RWPE1 (cell line): ENCODE results near the gene NRXN3.

Experiments used
- CTCF ChIA-PET: fragments of 350-600 bp; sonication (Branson Sonifier 250); formaldehyde crosslinking; extraction: SDS; loops from one replicate; lab custom pipeline; 2021; lab: Yijun Ruan, JAX
- POLR2A ChIA-PET: fragments of 400-600 bp; formaldehyde crosslinking; extraction: SDS; loops from one replicate; lab custom pipeline; 2020; ENCODE audit warnings: antibody characterized with exemption; ENCODE audit not compliant: low non-redundant PET; lab: Yijun Ruan, JAX
- DNase-seq: peaks from one replicate; pipeline ENCODE4 v3.0.0; 2012; ENCODE audit warnings: low spot score
- H3K27ac ChIP-seq: fragments of 450-650 bp; 2 replicates; pipeline ENCODE4 v1.5.1; 2017
- TF ChIP-seq, protein P1 (sequence below): fragments of 450-650 bp; conservative IDR thresholded peaks from 2 replicates; pipeline ENCODE4 v1.5.1; 2017; ENCODE audit warnings: low read depth, mild to moderate bottlenecking

The NRXN3 gene

GRCh38 chr14:79254069-79254775 is 1084.0 kb downstream of the NRXN3 start:
- CTCF ChIA-PET, result no interaction called here
- TF ChIP-seq, protein P1, sequence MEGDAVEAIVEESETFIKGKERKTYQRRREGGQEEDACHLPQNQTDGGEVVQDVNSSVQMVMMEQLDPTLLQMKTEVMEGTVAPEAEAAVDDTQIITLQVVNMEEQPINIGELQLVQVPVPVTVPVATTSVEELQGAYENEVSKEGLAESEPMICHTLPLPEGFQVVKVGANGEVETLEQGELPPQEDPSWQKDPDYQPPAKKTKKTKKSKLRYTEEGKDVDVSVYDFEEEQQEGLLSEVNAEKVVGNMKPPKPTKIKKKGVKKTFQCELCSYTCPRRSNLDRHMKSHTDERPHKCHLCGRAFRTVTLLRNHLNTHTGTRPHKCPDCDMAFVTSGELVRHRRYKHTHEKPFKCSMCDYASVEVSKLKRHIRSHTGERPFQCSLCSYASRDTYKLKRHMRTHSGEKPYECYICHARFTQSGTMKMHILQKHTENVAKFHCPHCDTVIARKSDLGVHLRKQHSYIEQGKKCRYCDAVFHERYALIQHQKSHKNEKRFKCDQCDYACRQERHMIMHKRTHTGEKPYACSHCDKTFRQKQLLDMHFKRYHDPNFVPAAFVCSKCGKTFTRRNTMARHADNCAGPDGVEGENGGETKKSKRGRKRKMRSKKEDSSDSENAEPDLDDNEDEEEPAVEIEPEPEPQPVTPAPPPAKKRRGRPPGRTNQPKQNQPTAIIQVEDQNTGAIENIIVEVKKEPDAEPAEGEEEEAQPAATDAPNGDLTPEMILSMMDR, result no peak
- DNase-seq, result no peak
- no peak overlapping the region for H3K27ac ChIP-seq
- POLR2A ChIA-PET, result no interaction called here

DNA sequence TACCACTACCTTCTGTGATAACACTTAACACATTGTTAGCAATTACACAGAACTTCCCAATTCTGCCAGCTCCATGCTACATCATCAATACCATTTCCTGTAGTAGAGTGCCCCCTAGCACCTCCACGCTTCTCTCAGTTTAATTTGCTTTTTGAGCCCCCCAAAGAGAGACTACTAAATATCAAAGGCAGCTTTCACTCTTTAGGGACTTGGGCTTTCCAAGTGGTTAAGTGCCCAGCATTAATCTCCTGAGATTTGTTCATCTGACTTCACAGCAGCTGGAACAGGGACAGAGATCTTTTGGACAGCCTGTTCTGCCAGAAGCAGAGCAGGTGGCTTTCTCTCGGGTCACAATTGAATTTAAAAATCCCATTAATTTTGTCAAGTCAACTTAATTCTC is 1086.2 kb downstream of the NRXN3 start:
- TF ChIP-seq, protein P1, result no peak
- POLR2A ChIA-PET, result no interaction called here
- H3K27ac ChIP-seq, result no peak overlapping the region
- DNase-seq, result no peak
- CTCF ChIA-PET, result no interaction called here

GRCh38 chr14:79260406-79260805 is 1090.2 kb downstream of the NRXN3 start:
- DNase-seq, result no peak
- POLR2A ChIA-PET, result no interaction called here
- no peak overlapping the region for H3K27ac ChIP-seq
- CTCF ChIA-PET, result no interaction called here
- TF ChIP-seq, protein P1, result no peak

DNA sequence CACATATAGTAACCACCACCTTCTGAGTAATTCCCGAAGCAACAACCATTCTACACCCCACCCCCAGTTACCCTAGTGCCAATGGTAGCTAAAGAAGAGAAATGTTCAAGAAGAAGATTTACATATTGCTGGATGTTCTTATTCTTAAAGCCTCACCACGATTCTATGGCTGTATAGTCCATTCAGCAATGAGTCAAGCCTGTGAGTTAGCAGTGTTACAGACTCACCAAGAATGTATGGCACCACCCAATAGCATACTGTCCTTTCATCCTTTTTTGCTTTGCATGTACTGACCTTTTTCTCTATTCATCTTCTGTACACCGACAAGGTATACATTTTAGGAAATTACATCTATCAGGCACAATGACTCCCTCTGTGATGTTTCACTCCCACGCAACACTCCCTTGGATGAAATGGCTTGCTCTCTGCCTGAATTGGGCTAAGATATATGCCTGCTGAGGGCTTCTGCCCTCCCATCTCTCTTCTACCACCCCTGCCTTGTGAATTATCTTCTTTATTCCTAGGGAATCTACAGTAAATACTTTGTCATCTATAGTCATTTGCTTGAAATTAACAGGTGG is 1095.3 kb downstream of the NRXN3 start:
- no peak for DNase-seq
- TF ChIP-seq, protein P1, result no peak
- ChIA-PET CTCF (no interaction called here), POLR2A (no interaction called here)
- H3K27ac ChIP-seq, result no peak overlapping the region

DNA sequence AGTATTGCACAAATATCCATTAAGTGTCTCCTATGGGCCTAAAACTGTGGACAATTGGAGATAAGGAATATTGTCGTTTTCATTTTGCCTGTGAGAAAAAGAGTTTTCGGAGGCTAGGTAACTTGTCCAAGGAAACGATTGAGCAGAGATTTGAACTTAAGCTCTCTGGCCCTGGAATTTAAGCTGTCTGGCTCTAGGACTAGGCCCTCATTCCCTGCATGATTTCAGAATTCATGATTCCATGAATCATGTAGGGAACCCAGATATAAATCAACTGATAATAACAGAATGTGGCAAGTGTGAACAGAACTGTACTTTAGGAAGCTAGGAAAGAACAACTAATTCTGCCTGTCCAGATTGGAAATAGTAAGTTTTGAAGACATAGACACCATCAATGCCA is 1100.2 kb downstream of the NRXN3 start:
- no peak for DNase-seq
- H3K27ac ChIP-seq, result no peak overlapping the region
- TF ChIP-seq, protein P1, result no peak
- ChIA-PET POLR2A (no interaction called here), CTCF (no interaction called here)

GRCh38 chr14:79271122-79271521 is 1100.9 kb downstream of the NRXN3 start:
- H3K27ac ChIP-seq, result no peak overlapping the region
- POLR2A ChIA-PET, result no interaction called here
- TF ChIP-seq, protein P1, result no peak
- CTCF ChIA-PET, result no interaction called here
- no peak for DNase-seq
